Colonic mucosa (tissue), 4 donors: ENCODE data around the gene KCNJ6. TPM values are rescaled to one million over a fixed set of nuclear protein-coding genes. Genes with fewer than 3 reads are reported as not detected.

Experiments used
- DNase-seq: peaks from one replicate; pipeline ENCODE4 v3.0.0-alpha.2; 2020
- H3K27ac ChIP-seq: fragments of 200-600 bp; one replicate; pipeline ENCODE4 v1.8.0; 2021
- H3K27me3 ChIP-seq: fragments of 200-600 bp; one replicate; pipeline ENCODE4 v1.8.0; 2021
- H3K36me3 ChIP-seq: fragments of 200-600 bp; one replicate; pipeline ENCODE4 v1.8.0; 2021
- H3K4me1 ChIP-seq: fragments of 200-600 bp; one replicate; pipeline ENCODE4 v1.8.0; 2021; ENCODE audit warnings: mild to moderate bottlenecking
- H3K4me3 ChIP-seq: fragments of 200-600 bp; one replicate; pipeline ENCODE4 v1.8.0; 2021
- H3K9ac ChIP-seq, 2 donors: one replicate each; pipeline ENCODE4 v1.7.0; 2013; ENCODE audit warnings: control low read depth in 2 of 2, low read depth in 2 of 2, low read length in 2 of 2
- H3K9me3 ChIP-seq: fragments of 200-600 bp; one replicate; pipeline ENCODE4 v1.8.0; 2021
- CTCF ChIP-seq: fragments of 200-600 bp; IDR thresholded peaks from one replicate; pipeline ENCODE4 v1.8.0; 2022; ENCODE audit warnings: antibody characterized with exemption, mild to moderate bottlenecking
- intact Hi-C: fragments of 100-400 bp; cut with DNase I; formaldehyde crosslinking; loops from one replicate; pipeline ENCODE4 v1.14.1; 2022
- total RNA-seq, 2 donors: library from RNA; stranded (reverse); fragmentation: NEBNext Ultra II Directional in 1 of 2; extraction: Animal tissue kit (Norgen Biotek cat#: 25700) in 1 of 2; gene quantifications; one replicate each; pipeline ENCODE4 v1.2.1, GENCODE V29; 2021
- donor health status: healthy.
- donor health status: DM: no; HTN: no; CAD: no.
- donor health status: DM: no; HTN: no; CAD: no.

KCNJ6 gene
- total RNA-seq, 2 donors from 2014 or later: 0.05 to 0.21 TPM

GRCh38 chr21:37606549-37606948 is 309.7 kb downstream of the KCNJ6 start:
- H3K36me3 ChIP-seq: no peaks in the 10 kb centered on the region
- intact Hi-C loops: no loop called here
- H3K9me3 ChIP-seq: no peaks in the 10 kb centered on the region
- no peak overlapping the region for H3K4me3 ChIP-seq
- no peaks in the 10 kb centered on the region for H3K4me1 ChIP-seq
- TF ChIP-seq CTCF: no peak
- no peak overlapping the region for H3K9ac ChIP-seq
- no peak for DNase-seq
- no peaks in the 10 kb centered on the region for H3K27me3 ChIP-seq
- no peak overlapping the region for H3K27ac ChIP-seq

- intact Hi-C loops: no loop called here
Observed at GRCh38 chr21:37605006-37605405, 311.3 kb downstream of the KCNJ6 start.

GRCh38 chr21:37603129-37603528 is 313.1 kb downstream of the KCNJ6 start:
- Histone ChIP-seq H3K27me3 (no peaks in the 10 kb centered on the region), H3K27ac (no peak overlapping the region), H3K4me1 (no peaks in the 10 kb centered on the region), H3K9me3 (no peaks in the 10 kb centered on the region), H3K36me3 (no peaks in the 10 kb centered on the region), H3K4me3 (no peak overlapping the region), H3K9ac (no peak overlapping the region)
- intact Hi-C loops: no loop called here
- no peak for DNase-seq
- no peak for TF ChIP-seq CTCF

More at GRCh38 chr21:37605006-37605405, 311.3 kb downstream of the KCNJ6 start:
- Histone ChIP-seq H3K9ac (no peak overlapping the region), H3K27ac (no peak overlapping the region), H3K4me3 (no peak overlapping the region), H3K4me1 (no peaks in the 10 kb centered on the region), H3K9me3 (no peaks in the 10 kb centered on the region), H3K27me3 (no peaks in the 10 kb centered on the region), H3K36me3 (no peaks in the 10 kb centered on the region)
- no peak for TF ChIP-seq CTCF
- DNase-seq: no peak

GRCh38 chr21:37601915-37602314 is 314.3 kb downstream of the KCNJ6 start:
- H3K4me3 ChIP-seq: no peak overlapping the region
- H3K4me1 ChIP-seq: no peaks in the 10 kb centered on the region
- no peak for DNase-seq
- TF ChIP-seq CTCF: no peak
- no peaks in the 10 kb centered on the region for H3K9me3 ChIP-seq
- no peak overlapping the region for H3K9ac ChIP-seq
- H3K36me3 ChIP-seq: no peaks in the 10 kb centered on the region
- intact Hi-C loops: no loop called here
- H3K27me3 ChIP-seq: no peaks in the 10 kb centered on the region
- H3K27ac ChIP-seq: no peak overlapping the region

- intact Hi-C loops: no loop called here
- no peak overlapping the region for H3K27ac ChIP-seq
- H3K9me3 ChIP-seq: no peaks in the 10 kb centered on the region
- H3K4me1 ChIP-seq: no peaks in the 10 kb centered on the region
- no peaks in the 10 kb centered on the region for H3K27me3 ChIP-seq
- no peak for DNase-seq
- no peak overlapping the region for H3K4me3 ChIP-seq
- H3K9ac ChIP-seq: no peak overlapping the region
- H3K36me3 ChIP-seq: no peaks in the 10 kb centered on the region
- TF ChIP-seq CTCF: no peak
Observed at GRCh38 chr21:37601027-37601426, 315.2 kb downstream of the KCNJ6 start.

- no peaks in the 10 kb centered on the region for H3K27me3 ChIP-seq
- no peak overlapping the region for H3K4me3 ChIP-seq
- no peak overlapping the region for H3K27ac ChIP-seq
- no peaks in the 10 kb centered on the region for H3K9me3 ChIP-seq
- no peaks in the 10 kb centered on the region for H3K36me3 ChIP-seq
- intact Hi-C loops: no loop called here
- no peak for DNase-seq
- TF ChIP-seq CTCF: no peak
- no peak overlapping the region for H3K9ac ChIP-seq
- no peaks in the 10 kb centered on the region for H3K4me1 ChIP-seq
Observed at GRCh38 chr21:37595944-37596343, 320.3 kb downstream of the KCNJ6 start.
